Measurements from ENCODE around the gene RAG1. TPM values are rescaled to one million over a fixed set of nuclear protein-coding genes. Genes with fewer than 3 reads are reported as not detected.

The RAG1 gene
- total RNA-seq, 1 donor from 2014 or later = 0.91 TPM

GRCh38 chr11:36608491-36609199 is 40.8 kb downstream of the RAG1 start:
- H3K4me3 Mint-ChIP-seq = no peak overlapping the region
- no peak overlapping the region for H3K27ac Mint-ChIP-seq (ENCODE audit: unreplicated experiment)
- H3K27me3 Mint-ChIP-seq (ENCODE audit: low read depth) = no peaks in the 10 kb centered on the region
- no peaks in the 10 kb centered on the region for H3K4me1 Mint-ChIP-seq
- no peaks in the 10 kb centered on the region for H3K9me3 Mint-ChIP-seq
- no peak for DNase-seq (ENCODE audit: low read depth, low spot score)
- TF ChIP-seq CTCF (conservative IDR thresholded peaks at IDR 0.05) = no peak
- H3K36me3 Mint-ChIP-seq (ENCODE audit: low read depth) = no peaks in the 10 kb centered on the region

- no peak for TF ChIP-seq CTCF (conservative IDR thresholded peaks at IDR 0.05)
- DNase-seq (ENCODE audit: low read depth, low spot score) = no peak
- Mint-ChIP-seq H3K27me3 (ENCODE audit: low read depth) (no peaks in the 10 kb centered on the region), H3K27ac (ENCODE audit: unreplicated experiment) (no peak overlapping the region), H3K36me3 (ENCODE audit: low read depth) (no peaks in the 10 kb centered on the region), H3K9me3 (no peaks in the 10 kb centered on the region), H3K4me3 (no peak overlapping the region), H3K4me1 (no peaks in the 10 kb centered on the region)
These were observed 41.6 kb downstream of the RAG1 start for GRCh38 chr11:36609383-36609782.

- Mint-ChIP-seq H3K27me3 (ENCODE audit: low read depth) (no peaks in the 10 kb centered on the region), H3K36me3 (ENCODE audit: low read depth) (peaks cover 3% of the 10 kb centered on the region), H3K27ac (ENCODE audit: unreplicated experiment) (no peak overlapping the region), H3K9me3 (no peaks in the 10 kb centered on the region), H3K4me1 (no peaks in the 10 kb centered on the region), H3K4me3 (no peak overlapping the region)
- no peak for TF ChIP-seq CTCF (conservative IDR thresholded peaks at IDR 0.05)
- no peak for DNase-seq (ENCODE audit: low read depth, low spot score)
These were observed 48.0 kb downstream of the RAG1 start for GRCh38 chr11:36615826-36616225.

- H3K27me3 Mint-ChIP-seq (ENCODE audit: low read depth) = no peaks in the 10 kb centered on the region
- no peaks in the 10 kb centered on the region for H3K9me3 Mint-ChIP-seq
- TF ChIP-seq CTCF (conservative IDR thresholded peaks at IDR 0.05) = no peak
- peaks cover 3% of the 10 kb centered on the region for H3K36me3 Mint-ChIP-seq (ENCODE audit: low read depth)
- H3K4me3 Mint-ChIP-seq = no peak overlapping the region
- no peaks in the 10 kb centered on the region for H3K4me1 Mint-ChIP-seq
- no peak overlapping the region for H3K27ac Mint-ChIP-seq (ENCODE audit: unreplicated experiment)
- DNase-seq (ENCODE audit: low read depth, low spot score) = no peak
These were observed 49.9 kb downstream of the RAG1 start for GRCh38 chr11:36617543-36618362.

- no peak for TF ChIP-seq CTCF (conservative IDR thresholded peaks at IDR 0.05)
- H3K9me3 Mint-ChIP-seq = no peaks in the 10 kb centered on the region
- H3K27me3 Mint-ChIP-seq (ENCODE audit: low read depth) = no peaks in the 10 kb centered on the region
- H3K36me3 Mint-ChIP-seq (ENCODE audit: low read depth) = peaks cover 3% of the 10 kb centered on the region
- H3K4me1 Mint-ChIP-seq = no peaks in the 10 kb centered on the region
- H3K27ac Mint-ChIP-seq (ENCODE audit: unreplicated experiment) = no peak overlapping the region
- DNase-seq (ENCODE audit: low read depth, low spot score) = no peak
- no peak overlapping the region for H3K4me3 Mint-ChIP-seq
These were observed 50.7 kb downstream of the RAG1 start for GRCh38 chr11:36618363-36619047.
